ENCODE results near the gene VSTM4.

Gene VSTM4

DNA sequence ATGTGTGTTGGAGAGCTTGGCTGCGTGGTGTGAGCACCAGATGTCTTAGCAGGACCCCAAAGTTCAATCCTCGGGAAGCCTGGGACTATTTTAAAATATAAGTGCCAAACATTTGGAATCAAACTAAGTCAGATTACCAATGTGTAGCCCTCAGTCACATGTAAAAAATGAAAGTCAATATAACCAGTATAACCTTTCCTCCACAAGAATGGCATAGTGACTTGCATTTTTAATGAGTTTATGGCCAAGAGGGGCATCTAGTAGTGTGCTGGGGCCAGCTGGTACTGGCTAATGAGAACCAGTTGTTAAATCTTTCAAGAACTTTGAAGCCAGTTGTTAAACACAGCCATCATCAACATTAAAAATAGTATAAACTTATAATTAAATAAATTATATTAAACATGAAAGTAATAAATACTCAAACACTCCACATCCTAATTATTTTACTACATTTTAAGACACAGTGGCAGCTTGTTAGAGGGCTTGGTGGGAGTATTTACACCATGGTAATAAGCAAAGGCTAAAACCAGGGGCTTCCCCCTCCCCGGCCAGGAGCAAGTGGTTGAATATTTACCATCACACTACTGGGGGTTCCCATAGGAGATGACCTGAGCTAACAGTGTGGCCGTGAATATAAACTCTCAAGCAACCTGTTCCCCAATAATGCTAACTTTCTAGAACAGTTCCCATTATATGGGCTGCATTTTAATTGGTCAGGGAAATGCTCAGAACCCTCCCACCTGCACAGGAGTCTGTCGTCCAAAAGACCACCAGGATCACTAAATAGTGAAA lies 26.4 kb upstream of the VSTM4 start:
- no peak for DNase-seq

DNA sequence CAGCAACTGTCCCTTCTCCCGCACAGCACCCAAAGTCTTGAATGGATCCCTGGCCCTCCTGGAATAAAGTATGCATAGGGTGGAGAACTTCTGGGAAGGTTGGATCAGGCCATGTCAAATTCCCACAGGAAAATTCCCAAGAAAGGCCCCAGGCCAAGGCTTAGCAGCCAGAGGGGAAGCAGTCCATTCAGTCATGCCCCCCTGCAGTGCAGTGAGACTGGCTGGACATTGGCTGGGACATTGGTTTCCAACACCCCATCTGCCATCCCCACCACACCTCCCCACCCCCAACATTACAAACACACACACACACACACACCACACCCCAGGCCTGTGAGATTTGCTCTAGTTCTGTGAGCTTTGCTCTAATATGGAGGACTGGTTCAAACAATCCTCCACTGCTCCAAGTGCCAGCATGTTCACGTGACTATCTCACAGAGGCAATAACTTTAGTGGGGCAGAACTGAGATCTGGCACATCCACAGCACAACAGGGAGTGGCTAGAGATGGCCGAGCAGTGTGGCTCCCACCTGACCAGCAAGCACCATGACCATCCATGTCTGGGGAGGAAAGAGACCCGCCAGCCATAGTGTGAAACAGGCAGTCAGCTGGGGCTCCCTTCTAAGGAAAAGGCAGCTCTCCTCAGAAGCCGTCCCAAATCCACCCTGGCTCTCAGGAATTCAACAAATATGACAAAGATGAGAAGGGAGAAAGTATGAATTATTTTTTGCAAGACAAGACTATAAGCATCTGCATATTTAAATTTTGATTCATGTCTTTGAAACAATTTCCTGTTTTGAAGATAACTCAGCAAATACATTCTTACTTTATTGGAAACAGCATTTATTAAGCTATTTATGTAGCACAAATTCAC lies 25.2 kb upstream of the VSTM4 start:
- no peak for DNase-seq

DNA sequence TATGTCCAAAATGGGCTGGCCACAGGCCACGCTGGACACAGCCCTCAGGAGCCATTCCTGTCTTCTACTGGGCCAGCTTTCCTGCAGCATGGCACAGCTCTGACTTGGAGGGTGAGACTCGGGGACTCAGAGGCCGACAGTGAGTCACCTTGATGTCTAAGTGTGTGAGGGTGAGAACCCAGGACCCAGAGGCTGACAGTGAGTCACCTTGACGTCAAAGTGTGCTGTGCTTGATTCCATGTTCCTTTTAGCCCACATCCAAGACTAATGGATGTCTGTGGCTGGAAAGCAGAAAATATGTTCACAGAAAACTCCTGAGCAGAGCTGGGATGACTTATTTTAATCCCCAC lies 24.5 kb upstream of the VSTM4 start:
- DNase-seq: no peak

DNA sequence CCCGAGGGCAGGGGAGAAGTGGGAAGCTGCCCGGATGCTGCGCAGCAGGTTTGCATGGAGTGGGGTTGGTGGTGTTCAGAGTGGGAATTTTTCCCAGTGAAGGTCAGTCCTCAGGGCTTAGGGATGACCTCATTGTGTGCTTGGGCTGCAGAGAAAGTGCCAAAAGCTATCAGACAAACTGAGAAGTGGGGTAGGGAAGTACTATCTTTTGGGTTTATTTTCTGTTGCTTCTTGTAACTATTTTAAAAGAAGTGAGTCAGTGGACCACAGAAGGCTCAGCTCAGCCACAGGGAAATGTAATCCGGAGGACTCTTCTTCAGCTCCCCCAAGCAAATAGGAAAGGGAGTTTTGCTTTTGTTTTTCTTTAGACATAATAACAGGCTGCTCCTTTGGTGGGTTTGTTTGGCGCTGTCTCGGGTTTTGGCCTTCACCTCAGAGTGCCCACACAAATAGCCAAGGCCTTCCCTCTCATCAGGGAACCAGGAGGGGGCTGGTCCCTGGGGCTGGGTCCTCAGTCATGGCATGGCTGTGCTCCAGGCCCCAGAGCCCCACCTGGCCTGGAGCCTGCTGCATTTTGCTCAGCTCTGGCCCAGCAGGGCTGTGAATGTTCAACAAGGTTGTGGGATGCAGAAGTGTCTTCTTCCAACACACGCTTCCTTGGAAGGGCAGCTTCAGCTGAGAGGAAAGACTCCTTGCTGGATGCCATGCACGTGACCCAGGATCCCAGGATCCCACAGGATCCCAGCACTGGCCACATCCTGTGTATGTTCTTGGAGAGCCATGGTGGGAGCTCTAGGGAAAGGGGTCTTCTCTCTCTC lies 23.9 kb upstream of the VSTM4 start:
- no peak for DNase-seq

DNA sequence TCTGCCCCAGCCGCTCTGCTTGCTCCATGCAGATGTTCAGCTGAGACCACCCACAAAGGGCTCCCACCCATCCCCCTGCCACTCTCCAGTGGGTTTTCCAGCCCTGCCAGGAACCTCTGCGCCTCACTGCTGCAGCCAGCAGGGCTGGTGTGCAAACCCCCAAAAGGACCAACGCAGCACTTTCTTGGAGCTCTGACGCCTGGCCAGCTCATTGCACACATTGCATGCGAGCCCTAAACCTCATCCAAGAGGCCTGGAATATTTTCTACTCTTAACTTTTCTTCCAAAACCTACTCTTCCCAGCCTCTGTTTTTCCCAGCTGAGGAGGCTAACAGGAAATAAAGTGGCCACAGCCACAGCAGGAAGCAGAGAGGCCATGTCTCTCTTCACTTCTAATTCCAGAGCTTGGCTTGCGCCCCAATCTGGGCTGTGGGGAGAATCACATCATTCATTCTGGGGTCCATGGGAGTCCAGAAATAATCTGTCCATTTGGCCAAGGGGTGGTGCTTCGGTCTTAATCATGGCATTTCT lies 23.1 kb upstream of the VSTM4 start:
- no peak for DNase-seq

DNA sequence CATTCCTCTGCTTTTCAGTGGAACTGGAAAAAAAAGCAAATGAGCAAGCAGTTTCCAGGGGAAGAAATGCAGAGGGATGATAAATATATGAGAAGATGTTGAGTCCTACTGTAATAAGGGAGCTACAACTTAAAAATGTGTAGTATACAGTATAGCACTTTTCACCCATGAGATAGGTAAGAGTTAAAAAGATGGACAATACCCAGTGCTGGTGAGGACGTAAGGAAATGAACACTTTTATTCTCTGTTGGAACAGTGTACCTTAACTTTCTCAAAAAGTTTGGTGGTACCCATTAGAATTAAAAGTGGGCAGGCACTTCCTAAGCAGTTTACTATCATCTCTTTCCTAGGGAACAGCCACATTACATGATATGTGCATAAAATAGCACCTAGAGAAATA lies 21.2 kb upstream of the VSTM4 start:
- no peak for DNase-seq

DNA sequence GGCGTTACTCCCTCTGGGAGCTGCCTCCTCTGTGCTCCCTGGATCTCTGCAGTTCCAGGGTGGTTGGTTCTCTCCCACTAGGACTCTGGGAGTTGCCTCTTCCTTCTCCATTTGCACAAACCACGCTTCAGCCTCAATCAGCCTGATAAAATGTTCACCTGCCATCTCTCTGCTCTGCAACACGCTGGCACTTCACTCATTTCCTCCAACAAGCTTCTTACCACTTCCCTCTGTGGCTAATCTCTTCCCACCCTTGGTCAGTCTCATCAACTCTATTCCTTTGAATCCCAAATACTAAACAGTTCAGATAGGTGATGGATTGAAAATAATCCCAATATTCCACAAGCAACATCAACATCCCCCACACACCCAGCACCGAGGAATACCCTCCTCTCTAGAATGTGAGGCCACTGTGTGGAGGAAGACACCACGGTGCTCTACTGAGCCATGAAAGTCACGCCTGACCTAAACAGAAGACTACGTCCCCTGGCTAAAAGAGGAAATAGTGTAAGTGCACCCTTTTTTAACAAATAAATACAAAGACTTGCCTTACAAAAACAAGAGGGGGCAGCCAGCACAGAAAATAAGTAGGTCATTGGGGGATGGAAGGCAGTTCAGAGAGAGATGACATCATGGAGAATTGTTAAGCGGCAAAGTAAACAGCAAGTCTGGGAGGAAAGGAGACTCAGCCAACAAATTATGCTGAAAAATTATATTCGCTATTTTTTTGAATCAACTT lies 20.4 kb upstream of the VSTM4 start:
- DNase-seq: no peak

DNA sequence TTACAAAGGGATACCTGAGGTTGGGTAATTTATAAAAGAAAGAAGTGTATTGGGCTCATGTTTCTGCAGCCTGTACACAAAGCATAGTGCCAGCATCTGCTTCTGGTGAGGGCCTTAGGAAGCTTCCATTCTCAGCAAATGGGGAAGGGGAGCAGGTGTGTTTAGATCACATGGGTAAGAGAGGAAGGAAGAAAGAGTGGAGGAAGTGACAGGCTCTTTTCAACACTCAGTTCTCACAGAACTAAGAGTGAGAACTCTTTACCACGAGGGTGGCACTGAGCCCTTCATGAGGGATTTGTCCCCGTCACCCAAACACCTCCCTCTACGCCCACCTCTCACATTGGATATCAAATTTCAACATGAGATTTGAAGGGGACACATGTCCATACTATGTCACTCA lies 19.0 kb upstream of the VSTM4 start:
- no peak for DNase-seq

DNA sequence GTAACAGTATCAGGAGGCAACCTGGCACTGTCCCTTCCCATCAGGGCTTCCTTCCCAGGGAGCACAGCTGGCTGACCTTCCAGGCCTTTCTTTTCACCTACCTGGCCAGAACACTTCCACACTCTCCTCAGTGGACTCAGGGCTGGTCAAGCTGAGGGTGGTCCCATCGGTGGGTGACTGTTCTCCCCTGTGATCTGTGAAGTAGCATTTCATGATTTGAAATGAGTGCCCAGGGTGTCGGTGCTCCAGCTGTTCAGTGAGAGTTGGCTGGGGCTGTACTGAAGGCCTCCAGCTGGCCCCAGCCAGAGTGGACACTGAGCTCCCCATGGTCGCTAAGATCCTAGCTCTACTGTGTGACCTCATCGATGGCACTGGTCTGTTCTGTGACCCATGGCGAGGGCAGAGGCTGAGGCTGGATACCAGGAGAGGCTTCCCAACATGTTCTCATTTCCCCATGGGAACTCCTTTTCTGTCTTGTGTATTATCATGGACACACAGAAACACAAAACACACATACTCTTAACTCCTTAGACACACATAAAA lies 18.5 kb upstream of the VSTM4 start, which contains the start of gene FAM170B:
TSS of gene FAM170B (minus strand) at position 316 of the 543 bp plus-strand sequence. CDS start at position 213, 103 bp downstream.
- no peak for DNase-seq

DNA sequence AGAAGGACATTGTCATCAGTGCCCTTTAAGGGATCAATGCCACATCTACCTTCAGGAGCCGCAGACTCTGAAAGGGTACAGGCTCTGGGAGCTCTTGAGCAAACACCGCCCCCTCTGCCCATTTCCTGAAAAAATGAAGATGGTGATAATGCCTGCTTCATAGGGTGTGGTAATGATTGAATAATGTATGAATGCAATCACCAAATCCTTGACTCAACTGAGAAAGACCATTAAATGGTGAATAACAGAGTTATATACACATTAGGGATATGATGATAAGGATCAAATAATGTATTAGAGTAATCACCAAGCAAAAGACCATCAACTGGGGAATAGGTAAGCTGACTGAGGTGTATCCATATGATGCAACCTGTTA lies 17.0 kb upstream of the VSTM4 start:
- DNase-seq: no peak

DNA sequence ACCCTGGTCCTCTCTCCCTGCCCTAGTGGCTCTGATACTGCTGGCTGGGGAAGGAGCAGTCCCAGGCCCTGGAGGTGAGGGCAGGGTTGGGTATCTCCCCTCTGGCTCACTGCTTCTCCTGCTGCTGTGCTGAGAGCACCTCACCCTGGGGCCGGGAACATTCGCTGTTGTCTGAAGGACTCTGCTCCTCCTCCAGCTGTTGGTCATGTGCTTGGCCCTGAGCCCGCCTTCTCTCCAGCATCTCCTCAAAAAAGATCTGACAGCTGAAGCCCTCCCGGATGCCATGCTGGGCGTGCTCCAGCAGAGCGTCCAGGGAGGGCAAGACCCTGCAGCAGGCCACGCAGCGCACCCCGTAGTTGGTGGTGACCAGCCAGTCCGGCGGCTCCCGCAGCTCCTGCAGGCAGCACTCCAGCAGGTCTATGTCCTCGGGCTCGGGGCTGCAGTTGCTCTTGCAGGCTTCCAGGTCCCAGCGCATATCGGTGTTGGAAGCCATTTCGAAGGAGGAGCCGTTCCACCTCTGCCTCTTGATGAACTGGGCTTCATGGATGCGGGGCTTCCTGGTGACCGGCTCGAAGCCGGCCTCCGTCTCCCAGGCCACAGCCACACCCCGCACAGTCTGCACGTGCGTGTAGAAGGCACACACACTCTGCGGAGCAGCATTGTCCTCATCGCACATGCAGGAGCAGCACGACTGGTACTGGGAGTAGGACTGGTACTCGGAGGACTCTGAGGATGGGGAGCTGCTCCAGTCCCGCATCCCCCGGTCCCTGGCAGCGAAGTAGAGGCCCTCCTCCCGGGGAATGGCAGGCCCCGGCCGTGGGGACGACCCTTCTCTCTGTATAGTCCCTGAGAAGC lies 16.4 kb upstream of the VSTM4 start:
- no peak for DNase-seq

DNA sequence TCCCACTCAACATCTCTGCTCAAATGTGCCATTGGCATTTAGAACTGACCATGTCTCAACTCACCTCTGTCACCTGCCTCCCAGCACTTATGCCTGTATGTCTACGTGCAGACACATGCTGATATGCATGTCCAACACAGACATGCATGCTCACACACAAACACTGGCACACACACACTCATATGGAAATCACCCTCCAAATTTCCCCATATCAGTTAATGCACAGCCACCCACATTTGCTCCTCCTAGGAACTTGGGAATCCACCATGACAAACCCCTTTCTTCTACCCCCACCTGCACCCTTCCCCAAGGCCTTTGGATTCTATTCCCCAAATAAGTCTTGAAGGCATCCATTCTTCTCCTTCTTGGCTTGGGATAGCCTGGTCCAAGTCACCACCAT lies 14.1 kb upstream of the VSTM4 start:
- DNase-seq: no peak

DNA sequence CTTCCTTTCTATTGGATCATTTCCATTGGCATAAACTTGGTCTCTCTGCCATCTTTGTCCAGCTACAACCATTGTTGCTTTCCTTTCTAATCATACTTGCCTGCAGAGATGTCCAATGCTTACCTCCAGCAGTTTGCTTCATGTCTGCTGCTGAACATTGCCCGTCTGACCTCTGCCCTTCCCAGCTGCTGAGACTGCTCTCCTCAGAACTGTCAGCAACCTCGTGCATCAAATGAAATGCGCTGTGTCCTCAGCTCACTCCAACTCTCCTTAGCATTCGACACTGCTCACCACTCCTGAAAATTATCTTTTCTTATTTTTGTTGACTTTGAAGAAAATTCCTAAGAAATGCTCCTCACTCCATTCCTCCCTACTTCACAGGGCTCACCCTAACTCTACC lies 13.5 kb upstream of the VSTM4 start:
- DNase-seq: no peak

DNA sequence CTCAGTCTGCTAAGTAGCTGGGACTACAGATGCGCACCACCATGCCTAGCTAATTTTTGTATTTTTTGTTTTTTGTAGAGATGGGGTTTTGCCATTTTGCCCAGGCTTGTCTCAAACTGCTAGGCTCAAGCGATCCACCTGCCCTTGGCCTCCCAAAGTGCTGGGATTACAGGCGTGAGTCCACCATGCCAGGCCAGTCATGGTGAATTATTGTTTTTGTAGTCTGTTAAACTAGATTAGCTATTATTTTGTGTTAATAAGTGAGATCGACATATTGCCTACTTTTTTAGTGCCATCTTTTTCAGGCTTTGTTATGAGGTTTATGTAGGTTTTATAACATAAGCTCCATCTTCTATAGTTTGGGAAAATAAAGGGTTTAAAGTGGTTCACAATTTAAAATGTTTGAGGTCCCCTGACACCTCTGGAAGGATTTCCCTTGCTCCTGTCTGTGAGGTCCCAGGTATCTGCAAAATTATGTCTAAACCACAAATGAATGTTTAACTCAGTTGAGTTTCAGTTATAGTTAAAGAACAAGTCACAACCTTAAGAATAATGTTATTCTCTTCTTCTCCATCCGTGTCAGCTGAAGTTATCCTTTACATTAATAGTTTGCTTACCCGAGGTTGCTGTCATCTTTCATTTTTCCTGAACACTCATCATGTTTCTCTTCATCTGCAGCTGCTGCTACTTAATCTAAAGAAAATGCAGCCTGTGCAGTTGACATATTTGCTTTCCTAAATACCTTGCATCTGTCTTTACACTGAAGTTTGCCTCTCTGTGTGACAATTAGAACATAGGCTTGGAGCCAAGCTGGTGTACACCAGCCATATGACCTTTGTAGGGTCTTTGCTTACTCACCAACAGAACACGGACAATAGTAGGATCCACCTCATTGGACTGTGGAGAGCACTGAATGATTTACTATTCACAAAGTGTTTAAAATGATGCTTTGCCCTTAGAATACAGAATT lies 8.9 kb upstream of the VSTM4 start:
- DNase-seq: no peak

DNA sequence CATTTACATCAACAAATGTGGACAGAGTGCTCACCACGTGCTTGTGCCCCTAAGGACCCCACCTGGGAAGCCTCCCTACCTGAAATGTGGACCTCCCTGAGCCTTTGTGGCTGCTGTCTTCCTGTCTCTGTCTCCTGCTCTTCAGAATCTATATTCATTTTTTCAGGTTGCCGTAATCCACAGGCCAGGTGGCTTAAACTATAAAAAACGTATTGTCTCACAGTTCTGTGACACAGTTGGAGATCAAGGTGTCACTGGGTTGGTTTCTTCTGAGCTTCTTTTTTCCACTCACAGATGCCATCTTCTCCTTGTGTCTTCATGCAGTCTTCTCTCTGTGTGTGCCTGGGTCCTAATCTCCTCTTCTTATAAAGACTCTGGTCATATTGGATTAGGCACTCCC lies 5.6 kb upstream of the VSTM4 start:
- no peak for DNase-seq

DNA sequence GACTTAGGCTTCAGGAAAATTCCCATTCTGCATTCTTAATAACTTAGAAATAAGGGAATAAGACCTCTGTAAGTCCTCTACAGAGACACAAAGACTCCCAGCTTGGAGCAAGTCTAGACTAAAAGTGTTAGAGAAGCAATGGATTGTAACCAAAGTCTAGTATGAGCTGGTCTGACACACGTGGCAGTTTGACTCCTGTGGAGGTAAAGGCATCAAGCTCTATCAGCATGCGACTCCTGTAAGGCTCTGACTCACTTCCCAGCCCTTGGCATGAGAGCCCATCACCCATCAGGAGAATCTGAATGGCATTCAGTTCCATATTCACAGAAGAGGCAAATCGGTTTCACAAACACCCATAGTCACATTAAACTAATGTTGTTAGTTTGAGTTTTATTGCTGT lies 4.4 kb upstream of the VSTM4 start:
- DNase-seq: no peak

DNA sequence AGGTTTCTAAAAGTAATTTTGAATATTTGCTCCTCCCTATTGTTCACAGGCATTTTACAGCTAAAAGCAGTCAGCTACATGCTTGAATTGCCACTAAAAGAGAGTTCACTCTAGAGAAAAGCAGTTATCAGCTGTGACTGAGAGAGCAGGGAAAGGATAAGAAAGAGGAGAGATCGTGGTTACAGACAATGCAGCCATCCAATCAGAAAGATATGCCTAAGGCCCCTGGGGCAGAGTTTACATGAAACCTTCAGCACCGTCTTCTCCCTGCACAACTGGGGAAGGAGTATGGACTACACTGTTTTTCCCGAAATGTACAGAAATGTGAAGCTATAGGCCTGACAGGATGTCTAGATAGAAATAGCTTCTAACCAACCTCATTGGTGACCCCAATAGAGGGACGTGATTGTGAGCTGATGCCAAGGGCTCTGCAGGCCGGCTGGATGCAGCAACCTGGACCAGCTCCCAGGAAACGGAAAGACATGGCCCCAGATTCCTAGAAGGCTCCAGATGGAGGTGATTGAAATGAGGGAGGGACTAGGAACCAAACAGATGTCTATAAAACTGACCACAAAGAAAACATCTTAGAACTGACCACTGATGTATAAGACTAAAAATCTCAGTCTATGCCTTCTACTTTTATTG lies 3.2 kb upstream of the VSTM4 start:
- no peak for DNase-seq

DNA sequence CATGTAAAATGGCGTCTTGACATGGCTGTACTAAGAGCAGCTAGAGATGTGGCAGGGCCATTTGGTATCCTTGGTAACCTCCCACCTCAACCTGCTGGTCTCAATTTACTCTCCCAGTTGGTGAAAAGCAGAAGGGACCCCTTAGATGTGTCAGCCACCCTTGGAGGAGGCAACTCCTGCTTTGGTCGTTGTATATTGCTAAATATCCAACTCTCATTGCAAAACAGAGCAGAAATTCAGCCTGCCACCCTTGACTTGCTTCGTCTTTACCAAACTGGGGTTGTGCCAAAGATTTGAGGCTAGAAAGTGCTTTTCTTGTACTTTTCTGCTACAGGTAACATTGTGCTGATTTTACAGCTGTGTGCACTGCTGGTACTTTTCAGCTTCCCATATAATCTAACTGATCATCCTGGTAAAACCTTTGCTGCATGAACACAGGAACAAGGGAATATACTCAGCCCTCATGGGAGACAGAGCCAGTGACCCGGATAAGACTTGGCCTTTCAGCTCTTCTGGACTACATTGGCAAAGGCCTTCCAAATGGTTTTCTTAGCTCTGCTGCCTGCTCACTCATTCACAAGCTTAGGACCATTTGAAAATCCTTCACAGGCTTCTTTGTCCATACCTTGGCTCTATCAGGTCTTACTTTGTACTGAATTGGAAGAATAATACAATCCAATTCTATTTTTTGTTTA lies 2.2 kb upstream of the VSTM4 start:
- no peak for DNase-seq

All from NCI-H1417 treated with DMSO at 0.1 percent for 48 hours (cell line).